AG04449 (cell line): ENCODE measurements around the gene UVRAG.
"Not testable (repeated sequence)": the region's sequence is repeated elsewhere in the genome, so short reads cannot be mapped to it uniquely, and the experiment has no call there.

Source experiments
- CTCF ChIA-PET: fragments of 350-600 bp; formaldehyde crosslinking; extraction: SDS; loops from one replicate; lab custom pipeline; 2021; ENCODE audit warnings: antibody characterized with exemption; lab: Yijun Ruan, JAX
- POLR2A ChIA-PET: fragments of 400-600, 350-600 bp; formaldehyde crosslinking; extraction: SDS; loops from one replicate; lab custom pipeline; 2020; ENCODE audit warnings: antibody characterized with exemption, inconsistent platforms; lab: Yijun Ruan, JAX
- DNase-seq: peaks from one replicate; pipeline ENCODE4 v3.0.0-alpha.2; 2010; ENCODE audit warnings: low read depth, low spot score
- H3K4me3 ChIP-seq: 2 replicates; pipeline ENCODE4 v1.5.1; 2011; ENCODE audit warnings: low read depth, mild to moderate bottlenecking, control low read depth, low read length
- TF ChIP-seq, protein P1 (sequence below): IDR thresholded peaks from one replicate; pipeline ENCODE4 v1.5.1; 2011; ENCODE audit warnings: mild to moderate bottlenecking, moderate library complexity, low read length, control low read depth, inconsistent platforms; ENCODE audit not compliant: insufficient read depth; ENCODE audit errors: missing control alignments

Gene UVRAG

DNA sequence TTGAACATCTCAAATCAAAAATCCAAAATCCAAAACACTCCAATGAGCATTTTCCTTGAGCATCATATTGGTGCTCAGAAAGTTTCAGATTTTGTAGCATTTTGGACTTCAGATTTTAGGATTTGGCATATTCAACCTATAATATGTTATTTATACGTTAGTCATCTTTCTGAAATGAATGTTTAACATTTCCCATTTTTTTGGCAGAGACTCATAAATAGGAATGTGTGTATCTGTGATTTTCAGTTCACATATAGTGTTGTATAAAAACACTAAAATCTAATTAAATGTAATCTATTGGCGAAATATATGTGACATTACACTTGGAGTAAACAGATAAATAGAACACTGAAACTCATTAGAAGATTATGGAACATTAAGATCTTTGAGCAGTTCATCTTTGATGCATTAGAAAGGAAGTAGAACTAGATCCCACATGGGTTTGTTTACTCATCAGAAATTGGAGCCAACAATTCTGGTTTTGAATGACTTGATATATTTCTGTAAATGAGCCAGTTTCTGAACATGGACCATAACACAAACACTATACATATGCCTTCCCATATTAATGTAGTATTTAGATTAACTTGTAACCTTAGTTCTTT is 153.1 kb downstream of the UVRAG start:
- POLR2A ChIA-PET: no interaction called here
- no peak overlapping the region for H3K4me3 ChIP-seq
- CTCF ChIA-PET: interaction anchor here (0.9 kb wide), 1 partner anchor 184 kb away, joined by 5 read pairs; no protein-coding TSS in a partner anchor
- DNase-seq: no peak
- TF ChIP-seq, protein P1, sequence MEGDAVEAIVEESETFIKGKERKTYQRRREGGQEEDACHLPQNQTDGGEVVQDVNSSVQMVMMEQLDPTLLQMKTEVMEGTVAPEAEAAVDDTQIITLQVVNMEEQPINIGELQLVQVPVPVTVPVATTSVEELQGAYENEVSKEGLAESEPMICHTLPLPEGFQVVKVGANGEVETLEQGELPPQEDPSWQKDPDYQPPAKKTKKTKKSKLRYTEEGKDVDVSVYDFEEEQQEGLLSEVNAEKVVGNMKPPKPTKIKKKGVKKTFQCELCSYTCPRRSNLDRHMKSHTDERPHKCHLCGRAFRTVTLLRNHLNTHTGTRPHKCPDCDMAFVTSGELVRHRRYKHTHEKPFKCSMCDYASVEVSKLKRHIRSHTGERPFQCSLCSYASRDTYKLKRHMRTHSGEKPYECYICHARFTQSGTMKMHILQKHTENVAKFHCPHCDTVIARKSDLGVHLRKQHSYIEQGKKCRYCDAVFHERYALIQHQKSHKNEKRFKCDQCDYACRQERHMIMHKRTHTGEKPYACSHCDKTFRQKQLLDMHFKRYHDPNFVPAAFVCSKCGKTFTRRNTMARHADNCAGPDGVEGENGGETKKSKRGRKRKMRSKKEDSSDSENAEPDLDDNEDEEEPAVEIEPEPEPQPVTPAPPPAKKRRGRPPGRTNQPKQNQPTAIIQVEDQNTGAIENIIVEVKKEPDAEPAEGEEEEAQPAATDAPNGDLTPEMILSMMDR: no peak

DNA sequence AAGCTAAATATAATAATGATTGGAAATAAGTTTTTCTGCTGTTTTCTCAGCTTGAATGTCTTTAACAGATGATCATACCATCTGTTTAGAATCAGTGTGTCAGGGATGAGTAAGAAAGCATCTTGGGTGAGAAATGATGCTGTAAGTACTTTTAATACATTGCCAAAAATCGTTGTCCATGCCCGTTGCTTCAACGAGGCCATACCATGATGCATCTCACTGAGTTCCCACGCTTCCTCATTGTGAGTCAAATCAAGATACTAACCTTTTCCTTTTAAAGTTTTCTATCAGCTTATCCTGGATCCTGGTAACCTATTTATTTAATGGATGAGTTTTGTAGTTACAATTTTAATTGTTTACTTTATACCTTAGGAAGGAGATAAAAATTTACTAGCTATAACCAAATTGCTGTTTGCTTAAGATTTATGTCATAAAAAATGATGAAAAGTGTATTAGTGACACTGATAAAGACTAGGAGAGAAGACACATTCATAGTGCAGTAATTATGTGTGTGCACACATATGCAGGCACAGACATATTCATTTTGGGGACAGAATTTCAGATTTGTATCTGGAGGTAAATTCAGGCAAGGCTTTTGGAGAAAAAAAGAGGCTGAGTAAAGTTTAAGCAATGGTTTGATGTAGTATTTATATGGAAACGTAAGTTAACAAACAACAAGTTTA is 154.8 kb downstream of the UVRAG start:
- DNase-seq: peak; percentile 65
- H3K4me3 ChIP-seq: no peak overlapping the region
- CTCF ChIA-PET: no interaction called here
- POLR2A ChIA-PET: no interaction called here
- TF ChIP-seq, protein P1: no peak

DNA sequence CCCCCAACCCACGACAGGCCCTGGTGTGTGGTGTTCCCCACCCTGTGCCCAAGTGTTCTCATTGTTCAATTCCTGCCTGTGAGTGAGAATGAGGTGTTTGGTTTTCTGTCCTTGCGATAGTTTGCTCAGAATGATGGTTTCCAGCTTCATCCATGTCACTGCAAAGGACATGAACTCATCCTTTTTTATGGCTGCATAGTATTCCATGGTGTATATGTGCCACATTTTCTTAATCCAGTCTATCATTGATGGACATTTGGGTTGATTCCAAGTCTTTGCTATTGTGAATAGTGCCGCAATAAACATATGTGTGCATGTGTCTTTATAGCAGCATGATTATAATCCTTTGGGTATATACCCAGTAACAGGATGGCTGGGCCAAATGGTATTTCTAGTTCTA is 158.7 kb downstream of the UVRAG start:
- POLR2A ChIA-PET, CTCF ChIA-PET, DNase-seq, H3K4me3 ChIP-seq: not testable (repeated sequence)

DNA sequence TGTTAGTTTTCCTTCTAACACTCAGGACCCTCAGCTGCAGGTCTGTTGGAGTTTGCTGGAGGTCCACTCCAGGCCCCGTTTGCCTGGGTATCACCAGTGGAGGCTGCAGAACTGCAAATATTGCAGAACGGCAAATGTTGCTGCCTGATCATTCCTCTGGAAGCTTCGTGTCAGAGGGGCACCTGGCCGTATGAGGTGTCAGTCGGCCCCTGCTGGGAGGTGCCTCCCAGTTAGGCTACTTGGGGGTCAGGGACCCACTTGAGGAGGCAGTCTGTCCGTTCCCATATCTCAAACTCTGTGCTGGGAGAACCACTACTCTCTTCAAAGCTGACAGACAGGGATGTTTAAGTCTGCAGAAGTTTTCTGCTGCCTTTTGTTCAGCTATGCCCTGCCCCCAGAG is 164.1 kb downstream of the UVRAG start:
- POLR2A ChIA-PET, DNase-seq, H3K4me3 ChIP-seq: not testable (repeated sequence)
- CTCF ChIA-PET: interaction anchor here (1.2 kb wide), 1 partner anchor 8 kb away, joined by 4 read pairs; no protein-coding TSS in a partner anchor

DNA sequence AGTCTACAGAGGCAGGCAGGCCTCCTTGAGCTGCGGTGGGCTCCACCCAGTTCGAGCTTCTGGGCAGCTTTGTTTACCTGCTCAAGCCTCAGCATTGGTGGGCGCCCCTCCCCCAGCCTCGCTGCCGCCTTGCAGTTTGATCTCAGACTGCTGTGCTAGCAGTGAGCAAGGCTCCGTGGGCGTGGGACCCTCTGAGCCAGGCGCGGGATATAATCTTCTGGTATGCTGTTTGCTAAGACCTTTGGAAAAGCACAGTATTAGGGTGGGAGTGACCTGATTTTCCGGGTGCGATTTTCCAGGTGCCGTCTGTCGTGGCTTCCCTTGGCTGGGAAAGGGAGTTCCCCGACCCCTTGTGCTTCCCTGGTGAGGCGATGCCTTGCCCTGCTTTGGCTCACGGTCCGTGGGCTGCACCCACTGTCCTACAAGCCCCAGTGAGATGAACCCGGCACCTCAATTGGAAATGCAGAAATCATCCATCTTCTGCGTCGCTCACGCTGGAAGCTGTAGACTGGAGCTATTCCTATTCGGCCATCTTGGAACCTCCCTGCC is 164.5 kb downstream of the UVRAG start:
- CTCF ChIA-PET: interaction anchor here (1.2 kb wide), 1 partner anchor 9 kb away, joined by 4 read pairs; no protein-coding TSS in a partner anchor
- H3K4me3 ChIP-seq, DNase-seq, POLR2A ChIA-PET: not testable (repeated sequence)

DNA sequence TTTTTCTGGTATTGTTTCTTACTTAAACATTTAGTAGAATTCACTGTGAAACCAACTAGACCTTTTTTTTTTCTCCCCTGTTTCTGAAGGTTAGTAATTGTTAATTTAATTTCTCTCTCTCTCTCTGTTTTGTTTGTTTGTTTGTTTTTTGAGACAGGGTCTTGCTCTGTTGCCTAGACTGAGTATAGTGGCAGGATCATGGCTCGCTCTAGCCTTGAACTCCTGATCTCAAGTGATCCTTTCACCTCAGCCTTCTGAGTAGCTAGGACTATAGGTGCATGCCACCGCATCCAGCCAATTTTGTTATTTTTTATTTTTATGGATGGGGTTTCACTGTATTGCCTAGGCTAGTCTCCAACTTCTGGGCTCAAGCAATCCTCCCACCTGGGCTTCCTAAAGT is 165.0 kb downstream of the UVRAG start:
- ChIA-PET POLR2A (no interaction called here), CTCF (interaction anchor here (1.2 kb wide), 1 partner anchor 9 kb away, joined by 4 read pairs; no protein-coding TSS in a partner anchor)
- TF ChIP-seq, protein P1: no peak
- H3K4me3 ChIP-seq: no peak overlapping the region
- no peak for DNase-seq

DNA sequence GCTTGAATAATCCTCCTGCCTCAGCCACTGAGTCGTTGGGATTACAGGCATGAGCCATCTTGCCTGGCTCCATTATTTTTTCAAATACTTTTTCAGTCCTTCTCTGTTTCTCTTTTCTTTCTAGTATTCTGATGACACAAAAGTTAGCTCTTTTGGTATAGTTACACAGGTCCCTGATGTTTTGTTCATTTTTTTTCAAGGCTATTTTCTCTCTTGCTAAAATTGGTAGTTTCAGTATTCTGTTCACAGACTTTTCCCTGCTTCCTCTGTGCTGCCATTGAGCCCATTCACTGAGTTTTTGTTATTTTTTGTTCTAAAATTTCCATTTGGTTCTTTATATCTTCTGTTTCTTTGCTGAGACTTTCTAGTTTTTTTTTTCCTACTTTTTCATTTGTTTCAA is 166.5 kb downstream of the UVRAG start:
- TF ChIP-seq, protein P1: no peak
- CTCF ChIA-PET: no interaction called here
- no peak for DNase-seq
- POLR2A ChIA-PET: no interaction called here
- no peak overlapping the region for H3K4me3 ChIP-seq
